T follicular helper cell (primary cell): ENCODE data around the gene BRSK2.
A peak's percentile ranks its signal among the peaks of the same experiment; 100 is the strongest.

Experiments
- DNase-seq: peaks from one replicate; pipeline ENCODE4 v3.0.0-alpha.2; 2020; ENCODE audit warnings: low read depth

BRSK2 gene

DNA sequence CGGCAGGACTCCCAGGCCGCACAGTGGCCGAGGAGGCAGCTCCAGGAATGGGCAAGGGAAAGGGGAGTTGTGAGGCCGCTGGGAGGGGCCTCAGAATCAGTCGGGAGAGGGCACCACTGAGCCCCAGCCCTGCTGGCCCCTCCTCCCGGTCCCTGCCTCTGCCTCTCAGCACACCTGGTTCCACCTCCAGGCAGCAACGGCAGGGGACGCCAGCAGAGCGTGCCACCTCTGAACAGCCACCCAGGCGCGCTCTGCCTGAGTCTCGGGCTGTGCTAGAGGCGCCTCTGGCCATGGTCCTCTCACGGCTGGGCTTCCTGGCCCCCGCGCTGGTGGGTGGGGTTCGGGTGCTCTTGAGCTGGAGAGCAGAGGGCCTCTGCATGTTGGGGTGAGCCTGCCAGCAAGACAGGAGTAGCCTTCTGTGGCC lies 63.9 kb downstream of the BRSK2 start:
- DNase-seq, result peak; percentile 17

- DNase-seq, result no peak
Observed at GRCh38 chr11:1454576-1454975, 64.8 kb downstream of the BRSK2 start.

DNA sequence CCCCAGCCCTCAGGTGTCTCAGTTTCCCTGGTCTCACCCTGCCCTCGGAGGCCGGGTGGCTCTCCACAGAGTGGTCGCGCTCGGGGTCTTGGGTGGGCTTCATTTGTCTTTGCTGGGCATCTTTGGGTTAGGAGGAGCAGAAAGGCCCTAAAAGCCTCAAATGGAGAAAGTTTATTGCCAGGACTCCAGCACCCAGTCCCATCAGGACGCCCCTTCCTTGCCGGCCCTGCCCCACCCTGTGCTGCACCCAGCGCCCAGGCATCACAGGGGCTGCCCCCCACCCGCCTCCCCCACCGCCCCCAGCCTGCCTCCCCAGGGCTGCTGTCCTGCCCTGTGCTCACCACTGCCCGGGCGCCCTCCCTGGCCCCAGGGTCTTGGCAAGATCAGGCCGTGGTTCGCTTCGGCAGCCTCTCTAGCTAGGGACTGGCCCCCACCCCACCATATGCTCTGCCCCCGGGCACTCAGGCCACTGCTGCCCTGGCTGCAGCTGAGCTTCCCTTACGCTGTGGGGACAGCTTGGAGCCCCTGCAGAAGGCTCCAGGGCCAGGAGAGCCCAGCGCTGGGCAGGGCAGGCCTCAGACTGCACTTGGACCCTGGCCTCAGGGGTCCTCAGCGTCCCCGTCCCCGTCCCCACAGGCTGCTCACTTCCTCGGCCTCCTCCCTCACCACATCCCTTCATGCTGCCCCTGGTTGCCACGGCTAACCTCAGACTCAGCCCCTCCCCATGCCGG lies 65.5 kb downstream of the BRSK2 start:
- no peak for DNase-seq

GRCh38 chr11:1455763-1456060 lies 66.0 kb downstream of the BRSK2 start:
- no peak for DNase-seq

- DNase-seq, result no peak
Observed at GRCh38 chr11:1456176-1456575, 66.4 kb downstream of the BRSK2 start.

DNA sequence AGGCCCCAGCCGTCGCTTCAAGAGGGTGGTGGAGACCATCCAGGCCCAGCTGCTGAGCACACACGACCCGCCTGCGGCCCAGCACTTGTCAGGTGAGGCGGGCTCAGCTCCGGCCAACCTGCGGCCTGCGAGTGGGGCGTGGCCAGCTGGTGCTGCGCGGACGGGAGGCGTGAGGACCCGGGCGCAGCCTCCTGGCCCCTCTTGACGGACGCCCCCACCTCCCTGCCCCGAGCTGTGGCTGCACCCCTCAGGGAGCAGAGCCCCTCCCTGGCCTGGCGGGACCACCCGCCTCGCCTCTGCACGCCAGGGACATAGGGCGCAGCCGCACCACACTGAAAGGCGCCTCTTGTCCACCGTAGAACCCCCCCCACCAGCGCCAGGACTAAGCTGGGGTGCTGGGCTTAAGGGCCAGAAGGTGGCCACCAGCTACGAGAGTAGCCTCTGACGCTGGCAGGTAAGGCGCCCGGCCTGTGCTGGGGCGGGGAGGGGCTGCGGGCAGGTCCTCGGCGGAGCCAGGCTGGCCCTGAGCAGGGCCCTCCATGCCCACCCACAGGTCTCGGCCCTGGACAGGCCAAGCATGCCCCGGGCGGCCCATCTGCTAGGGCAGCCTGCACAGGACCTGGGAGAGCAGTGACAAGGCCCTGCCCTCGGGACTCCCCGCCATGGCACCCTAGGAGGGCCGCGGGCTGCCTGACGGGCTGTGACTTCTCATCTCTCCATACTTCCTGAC lies 67.0 kb downstream of the BRSK2 start:
- DNase-seq, result no peak

- DNase-seq, result no peak
Observed at GRCh38 chr11:1457326-1457680, 67.6 kb downstream of the BRSK2 start.

GRCh38 chr11:1457856-1458255 lies 68.1 kb downstream of the BRSK2 start:
- no peak for DNase-seq

DNA sequence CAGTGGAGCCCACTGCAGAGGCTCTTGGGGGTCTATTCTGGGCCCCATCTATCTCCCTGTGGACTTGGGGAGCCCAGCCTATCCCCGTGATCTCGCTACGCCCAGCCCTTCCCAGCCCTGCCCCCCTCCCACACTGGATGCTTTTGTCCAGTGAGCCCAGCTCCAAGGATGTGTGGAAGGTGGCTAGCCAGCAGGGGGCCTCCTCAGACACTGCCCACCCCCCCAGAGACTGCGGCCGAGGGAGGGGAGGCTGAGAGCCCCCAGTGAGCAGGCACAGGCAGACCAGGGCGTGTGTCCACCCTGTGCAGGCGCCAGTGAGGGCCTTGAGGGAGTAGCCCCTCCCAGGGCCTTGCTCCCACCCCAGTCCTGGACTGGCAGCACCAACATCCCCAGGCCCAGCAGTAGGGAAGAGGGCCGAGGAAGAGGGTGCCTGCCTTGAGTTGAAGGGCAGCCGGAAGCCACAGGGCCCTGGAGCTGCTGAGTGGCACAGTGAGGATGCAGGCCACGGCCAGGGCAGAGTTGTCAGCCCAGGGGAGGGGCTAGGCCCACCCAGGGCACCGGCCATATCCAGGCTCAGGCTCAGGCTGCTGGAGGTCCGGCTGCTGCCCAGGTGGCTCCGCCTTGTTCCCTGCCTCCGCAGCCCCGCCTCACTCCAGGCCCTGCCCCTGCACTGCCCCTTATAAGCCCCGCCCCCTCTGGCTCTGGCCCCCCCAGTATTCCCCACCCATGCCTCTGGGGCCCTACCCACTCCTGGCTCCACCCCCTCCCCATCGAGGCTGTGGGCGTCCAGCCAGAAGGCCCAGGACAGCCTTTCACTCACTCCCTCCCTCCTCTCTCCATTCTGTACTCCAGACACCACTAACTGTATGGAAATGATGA lies 68.8 kb downstream of the BRSK2 start:
- DNase-seq, result no peak

DNA sequence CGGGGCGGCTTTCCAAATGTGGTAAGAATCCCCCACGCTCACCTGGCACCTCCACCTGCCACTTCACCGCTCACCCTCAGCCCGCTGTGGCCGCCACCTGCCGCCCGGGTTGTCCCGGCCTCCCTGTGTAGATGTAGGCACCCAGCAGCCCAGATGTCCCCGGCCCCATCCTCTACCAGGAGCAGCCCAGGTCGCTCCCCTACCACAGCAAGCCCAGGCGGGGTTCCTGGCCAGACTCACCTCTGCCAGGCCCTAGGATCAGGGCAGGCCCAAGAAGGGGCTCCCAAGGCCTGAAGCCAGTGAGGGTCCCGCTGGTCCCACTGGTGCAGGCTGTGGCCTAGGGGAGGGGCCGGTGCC lies 69.5 kb downstream of the BRSK2 start:
- DNase-seq, result no peak

GRCh38 chr11:1459764-1460395 lies 70.1 kb downstream of the BRSK2 start:
- DNase-seq, result no peak

- no peak for DNase-seq
Observed at GRCh38 chr11:1460396-1460985, 70.8 kb downstream of the BRSK2 start.

DNA sequence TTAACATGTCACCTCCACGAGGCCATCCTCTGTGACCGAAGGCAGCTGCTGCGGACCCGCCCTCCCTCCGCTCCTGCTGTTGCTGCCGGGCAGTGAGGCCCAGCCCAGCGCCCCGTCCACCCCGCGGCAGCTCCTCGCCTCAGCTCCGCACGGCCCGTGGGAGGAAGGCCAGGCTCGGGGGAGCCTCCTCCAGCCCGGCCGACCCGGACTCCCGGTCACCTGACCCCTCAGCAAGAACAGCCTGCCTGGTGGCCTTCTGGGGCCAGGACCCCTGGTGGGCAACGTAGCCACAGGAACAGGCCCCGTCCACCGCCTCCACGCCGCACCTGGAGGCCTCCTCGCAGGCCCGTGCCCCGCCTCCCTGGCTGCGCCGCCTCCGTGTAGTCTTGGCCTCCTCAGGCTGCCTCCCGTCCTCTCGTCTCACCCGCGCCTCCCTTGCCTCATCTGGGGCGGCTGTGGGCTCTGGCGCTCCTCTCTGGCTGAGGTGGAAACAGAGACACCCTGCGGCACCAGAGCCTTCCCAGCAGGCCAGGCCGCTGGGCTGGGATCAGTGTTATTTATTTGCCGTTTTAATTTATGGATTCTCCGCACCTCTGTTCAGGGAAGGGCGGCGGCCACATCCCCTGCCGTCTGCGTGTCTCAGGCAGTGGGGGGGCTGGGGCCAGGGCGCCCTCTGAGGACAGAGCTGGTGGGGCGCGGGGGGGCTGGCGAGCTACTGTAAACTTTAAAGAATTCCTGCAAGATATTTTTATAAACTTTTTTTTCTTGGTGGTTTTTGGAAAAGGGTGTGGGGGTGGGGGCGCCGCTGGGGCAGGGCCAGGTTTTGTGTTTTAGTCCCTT lies 71.5 kb downstream of the BRSK2 start:
- DNase-seq, result no peak

DNA sequence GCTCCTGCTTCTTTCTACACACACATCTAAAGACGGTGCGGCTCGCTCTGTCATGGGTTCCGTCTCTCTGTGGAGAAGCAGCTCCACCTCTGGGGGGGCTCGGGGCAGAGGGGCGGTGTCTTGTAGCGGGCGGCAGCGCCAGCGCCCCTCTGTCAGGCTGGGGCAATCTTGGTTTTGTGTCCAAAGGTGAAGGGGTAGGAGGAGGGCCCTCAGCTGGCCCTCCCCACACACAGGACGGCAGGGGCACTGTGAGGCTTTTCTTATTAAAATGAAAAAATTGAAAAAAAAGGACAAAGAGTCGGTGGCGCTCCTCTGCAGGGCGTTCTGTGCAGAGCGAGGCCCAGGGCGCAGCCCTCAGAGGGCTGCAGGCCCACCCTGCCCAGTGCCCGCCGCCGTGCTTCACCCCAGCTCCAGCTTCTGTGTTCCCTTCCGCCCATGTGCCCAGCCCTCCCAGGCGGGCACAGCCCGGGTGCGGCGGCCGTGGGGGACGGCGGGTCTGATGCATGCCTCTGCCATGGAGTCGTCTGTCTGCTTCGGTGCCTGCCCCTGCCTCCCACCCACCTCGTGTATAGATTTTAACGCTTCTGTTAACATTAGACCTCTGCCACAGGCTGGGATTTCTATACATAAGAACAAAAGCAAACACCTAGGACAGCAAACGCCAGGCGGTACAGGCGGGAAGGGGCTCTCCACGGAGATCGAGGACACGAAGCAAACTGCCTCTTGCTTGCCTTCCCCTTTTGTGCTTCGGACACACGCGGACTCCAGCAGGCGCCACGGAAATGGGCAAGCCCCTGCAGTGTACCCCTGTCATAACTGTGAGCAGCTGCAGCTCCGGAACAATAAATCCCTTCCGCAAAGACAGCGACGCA lies 72.3 kb downstream of the BRSK2 start:
- DNase-seq, result no peak

GRCh38 chr11:1462698-1462975 lies 72.9 kb downstream of the BRSK2 start:
- DNase-seq, result no peak

DNA sequence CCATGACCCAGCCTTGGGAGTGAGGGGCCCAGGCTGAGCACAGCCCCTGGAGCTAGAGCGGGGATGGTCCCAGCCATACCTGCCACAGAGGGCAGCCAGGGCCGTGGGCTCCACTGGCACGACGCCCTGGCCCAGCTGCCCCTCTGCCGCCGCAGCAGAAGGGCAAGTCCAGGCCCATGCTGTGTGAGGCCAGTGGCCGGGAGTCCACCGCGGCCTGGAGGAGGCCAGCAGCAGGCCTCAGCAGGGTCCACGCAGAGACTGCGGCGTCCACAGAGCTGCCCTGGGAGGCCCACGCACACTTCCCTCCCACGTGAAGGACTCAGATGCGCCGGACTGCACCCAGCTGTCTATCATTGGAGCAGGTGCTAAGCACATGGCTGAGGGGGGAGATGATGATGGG lies 73.3 kb downstream of the BRSK2 start:
- no peak for DNase-seq

- no peak for DNase-seq
Observed at GRCh38 chr11:1466784-1467183, 77.0 kb downstream of the BRSK2 start.

GRCh38 chr11:1467270-1467669 lies 77.5 kb downstream of the BRSK2 start:
- no peak for DNase-seq

DNA sequence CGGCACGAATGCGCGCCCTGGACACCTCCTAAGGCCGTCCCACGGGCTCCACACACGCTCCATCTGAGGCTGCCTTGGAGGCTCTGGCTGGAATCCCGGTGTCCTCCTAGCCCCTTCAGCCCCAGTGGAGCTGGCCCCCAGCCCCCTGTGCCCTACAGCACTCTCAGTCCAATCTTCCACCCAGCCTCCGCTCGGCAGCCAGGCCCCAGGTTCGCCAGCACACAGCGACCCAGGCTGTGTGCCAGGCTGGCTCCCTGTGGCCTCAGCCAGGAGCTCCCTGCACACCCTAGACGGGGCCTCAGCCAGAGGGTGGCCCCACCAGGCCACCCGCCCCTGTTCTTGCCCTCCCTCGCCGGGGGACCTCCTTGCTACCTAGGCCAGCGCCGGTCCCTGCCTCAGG lies 78.3 kb downstream of the BRSK2 start:
- no peak for DNase-seq

GRCh38 chr11:1468473-1469066 lies 78.8 kb downstream of the BRSK2 start:
- no peak for DNase-seq
